ENCODE measurements around the gene OR4D1. TPM values are rescaled to one million over a fixed set of nuclear protein-coding genes. Genes with fewer than 3 reads are reported as not detected.

OR4D1 gene
- total RNA-seq, 2 experiments from 2014 or later = 0.49 to 0.70 TPM

GRCh38 chr17:58176200-58176599 lies 28.0 kb downstream of the OR4D1 start:
- Histone ChIP-seq H3K9me3 (ENCODE audit: control insufficient read depth in 1 of 2, insufficient read depth in 1 of 2, low read length in 2 of 2) (peaks cover 0 to 4% of the 10 kb centered on the region in 2 experiments), H3K4me1 (ENCODE audit: insufficient read depth, low read length) (peaks cover 13% of the 10 kb centered on the region), H3K36me3 (ENCODE audit: insufficient read depth, low read length) (no peaks in the 10 kb centered on the region), H3K4me3 (ENCODE audit: low read length) (no peak overlapping the region), H3K27ac (ENCODE audit: low read depth in 1 of 2, low read length in 2 of 2) (no peak overlapping the region), H3K27me3 (ENCODE audit: control insufficient read depth in 1 of 2, insufficient read depth in 2 of 2, low read length in 2 of 2) (no peaks in the 10 kb centered on the region)
- no peaks in the 10 kb centered on the region for H3K9me3 Mint-ChIP-seq
- ChIA-PET POLR2A (interaction anchor here (0.8 kb wide), 1 partner anchor 54 kb away, joined by 5 read pairs; no protein-coding TSS in a partner anchor), CTCF (no interaction called here)
- TF ChIP-seq CTCF (IDR thresholded peaks at IDR 0.05) = no peak
- H3K27me3 Mint-ChIP-seq = peaks cover 5% of the 10 kb centered on the region
- H3K27ac Mint-ChIP-seq = no peak overlapping the region
- H3K36me3 Mint-ChIP-seq (ENCODE audit: low read depth) = no peaks in the 10 kb centered on the region
- intact Hi-C loops (cut with DNase I, micrococcal nuclease) = no loop called here
- DNase-seq (peak in 2 of 14 experiments; percentile 27 to 42), ATAC-seq (ENCODE audit: poor library complexity) (no peak)
- H3K4me3 Mint-ChIP-seq = no peak overlapping the region
- H3K4me1 Mint-ChIP-seq (ENCODE audit: low read depth) = peaks cover 16% of the 10 kb centered on the region

- no peaks in the 10 kb centered on the region for H3K36me3 Mint-ChIP-seq (ENCODE audit: low read depth)
- POLR2A ChIA-PET = interaction anchor here (0.8 kb wide), 1 partner anchor 20 kb away, joined by 3 read pairs; no protein-coding TSS in a partner anchor
Measured at GRCh38 chr17:58181796-58182195, 33.6 kb downstream of the OR4D1 start.

GRCh38 chr17:58183514-58183913 lies 35.3 kb downstream of the OR4D1 start:
- POLR2A ChIA-PET = no interaction called here
- Mint-ChIP-seq H3K27me3 (peaks cover 4% of the 10 kb centered on the region), H3K36me3 (ENCODE audit: low read depth) (no peaks in the 10 kb centered on the region), H3K9me3 (no peaks in the 10 kb centered on the region), H3K4me1 (ENCODE audit: low read depth) (no peaks in the 10 kb centered on the region), H3K4me3 (no peak overlapping the region), H3K27ac (no peak overlapping the region)
- H3K4me3 ChIP-seq (ENCODE audit: low read length) = no peak overlapping the region
- DNase-seq (no peak), ATAC-seq (ENCODE audit: poor library complexity) (no peak)
- no peak overlapping the region for H3K27ac ChIP-seq (ENCODE audit: low read depth in 1 of 2, low read length in 2 of 2)
- no peaks in the 10 kb centered on the region for H3K27me3 ChIP-seq (ENCODE audit: control insufficient read depth in 1 of 2, insufficient read depth in 2 of 2, low read length in 2 of 2)
- CTCF ChIA-PET = no interaction called here
- no peaks in the 10 kb centered on the region for H3K4me1 ChIP-seq (ENCODE audit: insufficient read depth, low read length)
- TF ChIP-seq CTCF (IDR thresholded peaks at IDR 0.05) = no peak
- no peaks in the 10 kb centered on the region for H3K9me3 ChIP-seq (ENCODE audit: control insufficient read depth in 1 of 2, insufficient read depth in 1 of 2, low read length in 2 of 2)
- H3K36me3 ChIP-seq (ENCODE audit: insufficient read depth, low read length) = no peaks in the 10 kb centered on the region
- intact Hi-C loops (cut with DNase I, micrococcal nuclease) = no loop called here

More at GRCh38 chr17:58181796-58182195, 33.6 kb downstream of the OR4D1 start:
- CTCF ChIA-PET = interaction anchor here (0.6 kb wide), 1 partner anchor 1286 kb away, joined by 3 read pairs; no protein-coding TSS in a partner anchor
- Mint-ChIP-seq H3K4me1 (ENCODE audit: low read depth) (no peaks in the 10 kb centered on the region), H3K27me3 (peaks cover 9% of the 10 kb centered on the region), H3K9me3 (no peaks in the 10 kb centered on the region), H3K27ac (no peak overlapping the region), H3K4me3 (no peak overlapping the region)
- intact Hi-C loops (cut with DNase I, micrococcal nuclease) = no loop called here
- H3K36me3 ChIP-seq (ENCODE audit: insufficient read depth, low read length) = no peaks in the 10 kb centered on the region
- DNase-seq (no peak), ATAC-seq (ENCODE audit: poor library complexity) (no peak)
- no peak for TF ChIP-seq CTCF (IDR thresholded peaks at IDR 0.05)
- H3K9me3 ChIP-seq (ENCODE audit: control insufficient read depth in 1 of 2, insufficient read depth in 1 of 2, low read length in 2 of 2) = peaks cover 0 to 2% of the 10 kb centered on the region in 2 experiments
- H3K27ac ChIP-seq (ENCODE audit: low read depth in 1 of 2, low read length in 2 of 2) = no peak overlapping the region
- H3K4me1 ChIP-seq (ENCODE audit: insufficient read depth, low read length) = no peaks in the 10 kb centered on the region
- H3K27me3 ChIP-seq (ENCODE audit: control insufficient read depth in 1 of 2, insufficient read depth in 2 of 2, low read length in 2 of 2) = no peaks in the 10 kb centered on the region
- no peak overlapping the region for H3K4me3 ChIP-seq (ENCODE audit: low read length)

Data from CD4-positive, alpha-beta T cell (primary cell).